Psoas muscle (tissue), 8 donors: ENCODE measurements around the gene PCDHGB6. TPM values are rescaled to one million over a fixed set of nuclear protein-coding genes. Genes with fewer than 3 reads are reported as not detected.
A peak's percentile ranks its signal among the peaks of the same experiment; 100 is the strongest.
"Not testable (repeated sequence)": the region's sequence is repeated elsewhere in the genome, so short reads cannot be mapped to it uniquely, and the experiment has no call there.

Experiments
- ATAC-seq, 4 donors: fragments of 200-7000 bp; cut with Tn5 transposase; one replicate each; pipeline ENCODE4 v1.9.1; 2020; ENCODE audit warnings: moderate library complexity in 3 of 4, mild to moderate bottlenecking in 2 of 4
- DNase-seq, 2 donors: peaks; one replicate each; pipeline ENCODE4 v3.0.0-alpha.2; 2020
- H3K27ac ChIP-seq: fragments of 200-600 bp; one replicate; pipeline ENCODE4 v1.8.0; 2022
- H3K27me3 ChIP-seq, 3 donors: fragments of 200-600 bp in 1 of 3; one replicate each; pipeline versions ENCODE4 v1.6.1 to v1.8.0; 2013 to 2022; ENCODE audit warnings: low read length in 2 of 3, mild to moderate bottlenecking in 2 of 3, moderate library complexity in 1 of 3; ENCODE audit not compliant: insufficient read depth in 3 of 3
- H3K36me3 ChIP-seq, 2 donors: fragments of 200-600 bp in 1 of 2; one replicate each; pipeline versions ENCODE4 v1.6.1 to v1.8.0; 2013 to 2022; ENCODE audit warnings: low read depth in 1 of 2, mild to moderate bottlenecking in 1 of 2, moderate library complexity in 1 of 2; ENCODE audit not compliant: insufficient read depth in 1 of 2
- H3K4me1 ChIP-seq: fragments of 200-600 bp; one replicate; pipeline ENCODE4 v1.8.0; 2022
- H3K4me3 ChIP-seq: fragments of 200-600 bp; one replicate; pipeline ENCODE4 v1.8.0; 2022; ENCODE audit warnings: mild to moderate bottlenecking
- H3K9me3 ChIP-seq: fragments of 200-600 bp; one replicate; pipeline ENCODE4 v1.8.0; 2022
- WGBS, 3 donors: extraction: QIAGEN DNeasy Blood & Tissue Kit; methylation state at CpG; one replicate each; pipeline versions ENCODE4 v1.1.6 to v1.1.7; 2013; 5-methylcytosine and 5-hydroxymethylcytosine counted together
- intact Hi-C, 2 donors: fragments of 100-400 bp; cut with DNase I; formaldehyde crosslinking; loops; one replicate each; pipeline versions ENCODE4 v1.11.0 to v1.14.2; 2022
- polyA plus RNA-seq, 3 donors: library from polyadenylated mRNA; stranded (reverse); fragments of 200-250 nt; gene quantifications; one replicate each; pipeline ENCODE4 v1.2.3, GENCODE V29; 2013
- total RNA-seq, 4 donors: library from RNA; stranded (reverse); fragmentation: NEBNext Ultra II Directional in 2 of 4; extraction: Animal tissue kit (Norgen Biotek cat#: 25700) in 2 of 4; gene quantifications; one replicate each; pipeline versions ENCODE4 v1.2.1 to v1.2.4, GENCODE V29; 2021 to 2023
- TF ChIP-seq, protein P1 (sequence below): fragments of 200-600 bp; IDR thresholded peaks from one replicate; pipeline ENCODE4 v1.8.0; 2022; ENCODE audit warnings: antibody characterized with exemption
- donor health status: healthy with polysubstance abuse.
- donor health status: DM: no; HTN: no; CAD: no; lungs with moderate emphysema.
- donor health status: Bipolar disorder and iron deficiency.
- donor health status: healthy.
- donor health status: DM: yes; HTN: yes; CAD: no.
- donor health status: DM: no; HTN: no; CAD: no.
- donor health status: DM: no; HTN: no; CAD: no.
- donor health status: DM: yes; HTN: yes; CAD: no.

PCDHGB6 gene
- total and polyA plus RNA-seq, 7 donors: 0.46 to 4.1 (median 2.0) TPM

DNA sequence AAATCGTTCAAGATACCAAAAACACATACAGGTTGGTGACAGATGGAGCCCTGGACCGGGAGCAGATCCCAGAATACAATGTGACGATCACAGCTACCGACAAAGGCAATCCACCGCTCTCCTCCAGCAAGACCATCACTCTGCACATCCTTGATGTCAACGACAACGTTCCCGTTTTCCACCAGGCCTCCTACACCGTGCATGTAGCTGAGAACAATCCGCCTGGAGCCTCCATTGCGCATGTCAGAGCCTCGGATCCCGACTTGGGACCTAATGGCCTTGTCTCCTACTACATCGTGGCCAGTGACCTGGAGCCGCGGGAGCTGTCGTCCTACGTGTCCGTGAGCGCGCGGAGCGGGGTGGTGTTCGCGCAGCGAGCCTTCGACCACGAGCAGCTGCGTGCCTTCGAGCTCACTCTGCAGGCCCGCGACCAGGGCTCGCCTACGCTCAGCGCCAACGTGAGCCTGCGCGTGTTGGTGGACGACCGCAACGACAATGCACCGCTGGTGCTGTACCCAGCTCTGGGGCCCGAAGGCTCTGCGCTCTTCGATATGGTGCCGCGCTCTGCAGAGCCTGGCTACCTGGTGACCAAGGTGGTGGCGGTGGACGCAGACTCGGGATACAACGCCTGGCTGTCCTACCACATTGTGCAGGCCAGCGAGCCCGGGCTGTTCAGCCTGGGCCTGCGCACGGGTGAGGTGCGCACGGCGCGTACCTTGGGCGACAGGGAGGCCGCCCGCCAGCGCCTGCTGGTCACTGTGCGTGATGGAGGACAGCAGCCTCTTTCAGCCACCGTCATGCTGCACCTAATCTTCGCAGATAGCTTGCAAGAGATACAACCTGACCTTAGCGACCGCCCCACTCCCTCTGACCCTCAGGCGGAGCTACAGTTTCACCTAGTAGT lies 36.0 kb upstream of the PCDHGB6 start:
- TF ChIP-seq, protein P1, sequence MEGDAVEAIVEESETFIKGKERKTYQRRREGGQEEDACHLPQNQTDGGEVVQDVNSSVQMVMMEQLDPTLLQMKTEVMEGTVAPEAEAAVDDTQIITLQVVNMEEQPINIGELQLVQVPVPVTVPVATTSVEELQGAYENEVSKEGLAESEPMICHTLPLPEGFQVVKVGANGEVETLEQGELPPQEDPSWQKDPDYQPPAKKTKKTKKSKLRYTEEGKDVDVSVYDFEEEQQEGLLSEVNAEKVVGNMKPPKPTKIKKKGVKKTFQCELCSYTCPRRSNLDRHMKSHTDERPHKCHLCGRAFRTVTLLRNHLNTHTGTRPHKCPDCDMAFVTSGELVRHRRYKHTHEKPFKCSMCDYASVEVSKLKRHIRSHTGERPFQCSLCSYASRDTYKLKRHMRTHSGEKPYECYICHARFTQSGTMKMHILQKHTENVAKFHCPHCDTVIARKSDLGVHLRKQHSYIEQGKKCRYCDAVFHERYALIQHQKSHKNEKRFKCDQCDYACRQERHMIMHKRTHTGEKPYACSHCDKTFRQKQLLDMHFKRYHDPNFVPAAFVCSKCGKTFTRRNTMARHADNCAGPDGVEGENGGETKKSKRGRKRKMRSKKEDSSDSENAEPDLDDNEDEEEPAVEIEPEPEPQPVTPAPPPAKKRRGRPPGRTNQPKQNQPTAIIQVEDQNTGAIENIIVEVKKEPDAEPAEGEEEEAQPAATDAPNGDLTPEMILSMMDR: no peak
- no peak overlapping the region for H3K27ac ChIP-seq
- H3K9me3 ChIP-seq: peaks cover 11% of the 10 kb centered on the region
- 38 to 42% (median 39%) methylated on average over 69 of the region's 69 CpGs for WGBS, 3 donors
- H3K36me3 ChIP-seq: no peaks in the 10 kb centered on the region
- no peaks in the 10 kb centered on the region for H3K4me1 ChIP-seq
- ATAC-seq: no peak
- intact Hi-C loops: no loop called here
- DNase-seq: no peak
- H3K4me3 ChIP-seq: no peak overlapping the region
- H3K27me3 ChIP-seq: peaks cover 0 to 52% (median 17%) of the 10 kb centered on the region in 3 donors

DNA sequence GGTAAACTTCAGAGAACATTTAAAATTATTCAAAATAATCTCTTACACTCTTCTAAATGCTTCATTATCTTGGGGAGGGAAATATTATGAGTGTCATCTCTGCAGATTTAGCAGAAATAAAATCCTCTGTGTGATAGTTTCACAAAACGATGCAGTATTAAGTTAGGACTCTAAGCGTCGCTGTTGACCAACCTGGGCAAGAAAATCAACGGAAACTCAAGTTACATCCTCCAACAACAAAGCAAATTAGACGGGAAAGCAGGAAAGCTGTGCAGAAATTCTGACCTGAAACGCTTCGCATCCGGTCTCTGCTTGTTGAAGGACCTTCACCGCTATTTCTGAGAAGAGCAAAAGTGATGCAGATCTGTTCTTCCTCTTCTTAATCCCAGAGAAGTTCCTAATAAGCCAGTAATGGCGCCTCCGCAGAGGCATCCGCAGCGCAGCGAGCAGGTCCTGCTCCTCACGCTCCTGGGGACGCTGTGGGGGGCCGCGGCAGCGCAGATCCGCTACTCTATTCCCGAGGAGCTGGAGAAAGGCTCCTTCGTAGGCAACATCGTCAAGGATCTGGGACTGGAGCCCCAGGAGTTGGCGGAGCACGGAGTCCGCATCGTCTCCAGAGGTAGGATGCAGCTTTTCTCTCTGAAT lies 34.0 kb upstream of the PCDHGB6 start, which contains the start of gene PCDHGA6:
Gene PCDHGA6 (plus strand): TSS at position 219 of the 645 bp plus-strand sequence. CDS start 193 bp downstream, at position 412.
- Histone ChIP-seq H3K27me3 (peaks cover 0 to 46% (median 17%) of the 10 kb centered on the region in 3 donors), H3K36me3 (no peaks in the 10 kb centered on the region), H3K9me3 (peaks cover 16% of the 10 kb centered on the region), H3K4me1 (no peaks in the 10 kb centered on the region), H3K27ac (no peak within 1 kb of the TSS), H3K4me3 (peak within 1 kb of the TSS; percentile 52)
- ATAC-seq (peak in 3 of 4 donors; percentile 64 to 72 (median 68)), DNase-seq (no peak)
- intact Hi-C loops: no loop called here
- 17 to 18% (median 17%) methylated on average over 27 of the region's 27 CpGs for WGBS, 3 donors
- TF ChIP-seq, protein P1: peak; percentile 36

- Histone ChIP-seq H3K27me3 (peaks cover 0 to 42% (median 17%) of the 10 kb centered on the region in 3 donors), H3K4me1 (no peaks in the 10 kb centered on the region), H3K9me3 (peaks cover 16% of the 10 kb centered on the region), H3K36me3 (no peaks in the 10 kb centered on the region), H3K27ac (no peak overlapping the region), H3K4me3 (peak overlapping the region; percentile 52)
- intact Hi-C loops: no loop called here
- ATAC-seq: no peak
- DNase-seq: no peak
- WGBS, 3 donors: 55 to 68% (median 60%) methylated on average over 14 of the region's 14 CpGs
- TF ChIP-seq, protein P1: no peak
Observed at GRCh38 chr5:141374627-141375026, 33.2 kb upstream of the PCDHGB6 start.

DNA sequence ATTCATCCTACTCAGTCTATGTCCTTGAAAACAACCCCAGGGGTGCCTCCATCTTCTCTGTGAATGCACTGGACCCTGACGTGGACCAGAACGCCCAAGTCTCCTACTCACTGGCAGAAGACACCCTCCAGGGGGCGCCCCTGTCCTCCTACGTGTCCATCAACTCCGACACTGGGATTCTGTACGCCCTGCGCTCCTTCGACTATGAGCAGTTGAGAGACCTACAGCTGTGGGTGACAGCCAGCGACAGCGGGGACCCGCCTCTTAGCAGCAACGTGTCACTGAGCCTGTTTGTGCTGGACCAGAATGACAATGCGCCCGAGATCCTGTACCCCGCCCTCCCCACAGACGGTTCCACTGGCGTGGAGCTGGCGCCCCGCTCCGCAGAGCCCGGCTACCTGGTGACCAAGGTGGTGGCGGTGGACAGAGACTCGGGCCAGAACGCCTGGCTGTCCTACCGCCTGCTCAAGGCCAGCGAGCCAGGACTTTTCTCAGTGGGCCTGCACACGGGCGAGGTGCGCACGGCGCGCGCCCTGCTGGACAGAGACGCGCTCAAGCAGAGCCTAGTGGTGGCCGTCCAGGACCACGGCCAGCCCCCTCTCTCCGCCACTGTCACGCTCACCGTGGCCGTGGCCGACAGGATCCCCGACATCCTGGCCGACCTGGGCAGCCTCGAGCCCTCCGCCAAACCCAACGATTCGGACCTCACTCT lies 32.2 kb upstream of the PCDHGB6 start:
- intact Hi-C loops, ATAC-seq, H3K36me3 ChIP-seq, H3K4me3 ChIP-seq, DNase-seq, H3K27ac ChIP-seq, H3K4me1 ChIP-seq: not testable (repeated sequence)
- Histone ChIP-seq H3K27me3 (peaks cover 0 to 36% (median 14%) of the 10 kb centered on the region in 3 donors), H3K9me3 (peaks cover 16% of the 10 kb centered on the region)
- 45 to 60% (median 55%) methylated on average over 28 to 42 of the region's 48 CpGs for WGBS, 3 donors
